ENCODE measurements around the gene SYNJ1. TPM values are rescaled to one million over a fixed set of nuclear protein-coding genes. Genes with fewer than 3 reads are reported as not detected.

The SYNJ1 gene
- total RNA-seq, 1 donor from 2014 or later = 4.1 TPM

- H3K27ac Mint-ChIP-seq = no peak overlapping the region
- H3K36me3 Mint-ChIP-seq = peaks cover 48% of the 10 kb centered on the region
- H3K27me3 Mint-ChIP-seq (ENCODE audit: insufficient read depth, low read depth) = no peaks in the 10 kb centered on the region
- H3F3A ChIP-seq (ENCODE audit: low read depth) = no peaks in the 10 kb centered on the region
- H3K27me3 ChIP-seq = no peaks in the 10 kb centered on the region
- H3K27ac ChIP-seq = no peak overlapping the region
- peaks cover 17% of the 10 kb centered on the region for H3K4me1 ChIP-seq
- no peak overlapping the region for H3K9ac ChIP-seq
- no peak overlapping the region for H3K4me3 Mint-ChIP-seq
- TF ChIP-seq EZH2 (IDR thresholded peaks at IDR 0.05) (no peak), EZH2phosphoT487 (IDR thresholded peaks at IDR 0.05) (no peak)
- TF ChIP-seq, protein P1, sequence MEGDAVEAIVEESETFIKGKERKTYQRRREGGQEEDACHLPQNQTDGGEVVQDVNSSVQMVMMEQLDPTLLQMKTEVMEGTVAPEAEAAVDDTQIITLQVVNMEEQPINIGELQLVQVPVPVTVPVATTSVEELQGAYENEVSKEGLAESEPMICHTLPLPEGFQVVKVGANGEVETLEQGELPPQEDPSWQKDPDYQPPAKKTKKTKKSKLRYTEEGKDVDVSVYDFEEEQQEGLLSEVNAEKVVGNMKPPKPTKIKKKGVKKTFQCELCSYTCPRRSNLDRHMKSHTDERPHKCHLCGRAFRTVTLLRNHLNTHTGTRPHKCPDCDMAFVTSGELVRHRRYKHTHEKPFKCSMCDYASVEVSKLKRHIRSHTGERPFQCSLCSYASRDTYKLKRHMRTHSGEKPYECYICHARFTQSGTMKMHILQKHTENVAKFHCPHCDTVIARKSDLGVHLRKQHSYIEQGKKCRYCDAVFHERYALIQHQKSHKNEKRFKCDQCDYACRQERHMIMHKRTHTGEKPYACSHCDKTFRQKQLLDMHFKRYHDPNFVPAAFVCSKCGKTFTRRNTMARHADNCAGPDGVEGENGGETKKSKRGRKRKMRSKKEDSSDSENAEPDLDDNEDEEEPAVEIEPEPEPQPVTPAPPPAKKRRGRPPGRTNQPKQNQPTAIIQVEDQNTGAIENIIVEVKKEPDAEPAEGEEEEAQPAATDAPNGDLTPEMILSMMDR (IDR thresholded peaks at IDR 0.05) = no peak
- peaks cover 72% of the 10 kb centered on the region for H4K20me1 ChIP-seq (ENCODE audit: low read depth)
- no peaks in the 10 kb centered on the region for H3K9me3 ChIP-seq (ENCODE audit: low read depth)
- H3K9me3 Mint-ChIP-seq = no peaks in the 10 kb centered on the region
- H3K4me3 ChIP-seq = no peak overlapping the region
- peaks cover 37% of the 10 kb centered on the region for H3K36me3 ChIP-seq
- no peak for DNase-seq (ENCODE audit: low spot score)
- H3K4me1 Mint-ChIP-seq = peaks cover 27% of the 10 kb centered on the region
- no peak overlapping the region for H3K4me2 ChIP-seq
- H2AFZ ChIP-seq (replicated peaks) = no peak overlapping the region
- H3K79me2 ChIP-seq (ENCODE audit: low read depth) = peaks cover 87% of the 10 kb centered on the region
Observed at GRCh38 chr21:32765058-32765457, 37.2 kb upstream of the SYNJ1 start.

DNA sequence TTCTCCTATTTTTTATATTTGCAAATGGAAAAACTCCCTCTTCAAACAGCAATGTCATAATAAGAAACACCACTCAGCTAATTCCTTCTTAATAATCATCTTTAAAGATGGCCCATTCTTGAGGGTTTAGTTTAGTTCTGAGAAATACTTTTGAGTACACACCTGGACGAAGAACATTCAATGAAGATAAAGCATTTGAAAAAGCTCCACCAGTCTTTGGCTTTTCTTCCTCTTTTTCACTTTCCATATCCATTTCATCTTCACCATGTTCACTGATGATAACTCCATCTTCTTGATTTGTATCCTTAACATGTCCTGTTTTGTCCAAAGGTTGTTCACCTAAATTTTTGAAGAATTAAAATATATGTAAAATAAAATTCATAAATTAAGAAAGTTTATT is 36.4 kb upstream of the SYNJ1 start:
- H3K4me3 Mint-ChIP-seq = no peak overlapping the region
- H3K36me3 Mint-ChIP-seq = peaks cover 56% of the 10 kb centered on the region

GRCh38 chr21:32757804-32758203 is 30.0 kb upstream of the SYNJ1 start:
- Histone ChIP-seq H3K27ac (no peak overlapping the region), H3K9me3 (ENCODE audit: low read depth) (no peaks in the 10 kb centered on the region), H3K36me3 (peaks cover 58% of the 10 kb centered on the region), H3K27me3 (no peaks in the 10 kb centered on the region), H3K4me2 (no peak overlapping the region), H3K4me1 (no peaks in the 10 kb centered on the region), H3F3A (ENCODE audit: low read depth) (no peaks in the 10 kb centered on the region), H3K9ac (no peak overlapping the region), H2AFZ (replicated peaks) (no peak overlapping the region), H4K20me1 (ENCODE audit: low read depth) (peaks cover 65% of the 10 kb centered on the region), H3K79me2 (ENCODE audit: low read depth) (peaks cover 65% of the 10 kb centered on the region), H3K4me3 (no peak overlapping the region)
- Mint-ChIP-seq H3K4me1 (no peaks in the 10 kb centered on the region), H3K27me3 (ENCODE audit: insufficient read depth, low read depth) (no peaks in the 10 kb centered on the region), H3K9me3 (no peaks in the 10 kb centered on the region), H3K4me3 (no peak overlapping the region), H3K36me3 (peaks cover 41% of the 10 kb centered on the region), H3K27ac (no peak overlapping the region)
- TF ChIP-seq, protein P1 (IDR thresholded peaks at IDR 0.05) = no peak
- no peak for TF ChIP-seq EZH2phosphoT487 (IDR thresholded peaks at IDR 0.05)
- DNase-seq (ENCODE audit: low spot score) = no peak

More for the DNA sequence above, 36.4 kb upstream of the SYNJ1 start:
- Mint-ChIP-seq H3K9me3 (no peaks in the 10 kb centered on the region), H3K4me1 (peaks cover 18% of the 10 kb centered on the region), H3K27me3 (ENCODE audit: insufficient read depth, low read depth) (no peaks in the 10 kb centered on the region), H3K27ac (no peak overlapping the region)
- Histone ChIP-seq H2AFZ (replicated peaks) (no peak overlapping the region), H3K9me3 (ENCODE audit: low read depth) (no peaks in the 10 kb centered on the region), H3K9ac (no peak overlapping the region), H3F3A (ENCODE audit: low read depth) (no peaks in the 10 kb centered on the region), H3K4me2 (no peak overlapping the region), H3K79me2 (ENCODE audit: low read depth) (peaks cover 87% of the 10 kb centered on the region), H3K27ac (no peak overlapping the region), H3K4me3 (no peak overlapping the region), H3K36me3 (peaks cover 36% of the 10 kb centered on the region), H4K20me1 (ENCODE audit: low read depth) (peaks cover 66% of the 10 kb centered on the region), H3K4me1 (peaks cover 8% of the 10 kb centered on the region), H3K27me3 (no peaks in the 10 kb centered on the region)
- TF ChIP-seq, protein P1 (IDR thresholded peaks at IDR 0.05) = no peak
- no peak for TF ChIP-seq EZH2phosphoT487 (IDR thresholded peaks at IDR 0.05)
- TF ChIP-seq EZH2 (IDR thresholded peaks at IDR 0.05) = no peak
- DNase-seq (ENCODE audit: low spot score) = no peak

All from neural progenitor cell (in vitro differentiated cells).